ENCODE data around the gene ANKRD1. TPM values are rescaled to one million over a fixed set of nuclear protein-coding genes. Genes with fewer than 3 reads are reported as not detected.

Gene ANKRD1
- total and polyA plus RNA-seq, 2 of the 8 experiments (the other 6 are each of a cell fraction or from before 2014, with no cell fraction given) = 0.03 TPM; not detected in 1

- Histone ChIP-seq H2BK15ac (ENCODE audit: low read length) (no peak overlapping the region), H3K14ac (ENCODE audit: insufficient read length) (no peak overlapping the region), H4K91ac (replicated peaks; ENCODE audit: insufficient read length, low read length) (no peak overlapping the region), H3K27me3 (replicated peaks in 1 of 4; ENCODE audit: control insufficient read depth in 3 of 4, extremely low read depth in 1 of 4, insufficient read depth in 3 of 4, low read length in 3 of 4) (no peaks in the 10 kb centered on the region), H2AK5ac (ENCODE audit: low read depth, low read length) (no peak overlapping the region), H2BK120ac (replicated peaks; ENCODE audit: low read depth, low read length) (no peak overlapping the region), H3K4me3 (ENCODE audit: extremely low read depth in 1 of 4, insufficient read depth in 2 of 4, low read depth in 3 of 4, low read length in 4 of 4) (no peak overlapping the region), H2AFZ (ENCODE audit: low read length) (no peak overlapping the region), H4K5ac (ENCODE audit: insufficient read length, low read depth, low read length) (no peak overlapping the region), H3K56ac (replicated peaks; ENCODE audit: insufficient read length, low read depth, low read length) (no peak overlapping the region), H4K20me1 (replicated peaks in 1 of 2; ENCODE audit: control insufficient read depth in 1 of 2, insufficient read depth in 2 of 2, low read length in 2 of 2) (no peaks in the 10 kb centered on the region), H3K4ac (replicated peaks; ENCODE audit: insufficient read length, low read depth, low read length) (no peak overlapping the region), H3K18ac (ENCODE audit: extremely low read depth, low read length) (no peak overlapping the region), H2BK20ac (ENCODE audit: low read length) (no peak overlapping the region), H3K9me3 (ENCODE audit: insufficient read depth in 2 of 2, low read depth in 1 of 2, low read length in 1 of 2) (peaks cover 4 to 10% of the 10 kb centered on the region in 2 experiments; a peak in 2 of 4 replicates), H3K36me3 (ENCODE audit: control insufficient read depth in 2 of 4, insufficient read depth in 4 of 4, low read length in 3 of 4) (no peaks in the 10 kb centered on the region; a peak in 1 of 8 replicates), H3K27ac (ENCODE audit: low read depth, low read length) (no peak overlapping the region), H4K8ac (ENCODE audit: extremely low read depth, insufficient read depth, low read length) (no peak overlapping the region), H2BK5ac (ENCODE audit: low read depth, low read length) (no peak overlapping the region), H3K79me2 (ENCODE audit: control insufficient read depth in 1 of 2, insufficient read depth in 2 of 2, low read length in 2 of 2) (no peaks in the 10 kb centered on the region), H3K23ac (ENCODE audit: insufficient read length) (no peak overlapping the region), H2BK12ac (ENCODE audit: low read depth, low read length) (no peak overlapping the region), H3K23me2 (ENCODE audit: low read depth, low read length) (no peaks in the 10 kb centered on the region), H3K79me1 (ENCODE audit: low read depth, low read length) (no peaks in the 10 kb centered on the region), H3K4me2 (ENCODE audit: insufficient read depth in 1 of 2, low read depth in 2 of 2, low read length in 2 of 2) (no peak overlapping the region), H3K4me1 (replicated peaks in 1 of 4; ENCODE audit: control insufficient read depth in 3 of 4, insufficient read depth in 4 of 4, low read length in 3 of 4) (peaks cover 0 to 5% (median 0%) of the 10 kb centered on the region in 4 experiments; a peak in 3 of 7 replicates), H3K9ac (replicated peaks in 1 of 4; ENCODE audit: extremely low read depth in 1 of 4, low read depth in 3 of 4, low read length in 3 of 4) (no peak overlapping the region)
- FAIRE-seq (no peak), DNase-seq (ENCODE audit: low read depth in 1 of 2, low spot score in 2 of 2) (no peak)
- POLR2A ChIA-PET (ENCODE audit: partially characterized antibody) = no interaction called here
- WGBS, 2 experiments (ENCODE audit: extremely low coverage in 1 of 2, insufficient coverage in 1 of 2, insufficient read length in 1 of 2, insufficient replicate concordance in 2 of 2, low coverage in 1 of 2, low lambda C conversion rate in 2 of 2, missing lambda C conversion rate in 1 of 2) = 89% methylated on average over 4 of the region's 4 CpGs; no CpG with 5 or more reads in 1 of the 2 experiments
- CTCF ChIA-PET (ENCODE audit: partially characterized antibody) = interaction anchor here (0.6 to 5.7 kb wide), 24 partner anchors 9 to 1869 kb away, joined by 3 to 31 read pairs (median 3); no protein-coding TSS in a partner anchor
- TF ChIP-seq NANOG (IDR thresholded peaks at IDR 0.05; ENCODE audit: insufficient read depth, low read depth, low read length, poor library complexity, severe bottlenecking) (no peak), E2F6 (IDR thresholded peaks at IDR 0.05) (no peak)
Measured at GRCh38 chr10:90866050-90866598, 54.8 kb downstream of the ANKRD1 start.
